Measurements from ENCODE around the gene MAPK11.

- TF ChIP-seq NFRKB (IDR thresholded peaks at IDR 0.05) (no peak), SP1 (IDR thresholded peaks at IDR 0.05) (no peak), BHLHE40 (IDR thresholded peaks at IDR 0.05; ENCODE audit: borderline replicate concordance) (no peak), ELF4 (IDR thresholded peaks at IDR 0.05) (no peak), SUZ12 (IDR thresholded peaks at IDR 0.05) (no peak), FOXM1 (IDR thresholded peaks at IDR 0.05; ENCODE audit: borderline replicate concordance) (no peak), FOXK2 (IDR thresholded peaks at IDR 0.05) (no peak), TARDBP (IDR thresholded peaks at IDR 0.05) (no peak)
Measured at GRCh38 chr22:50236731-50237409, 33.3 kb downstream of the MAPK11 start.

Data from HEK293T (cell line).